HG02973 (cell line): ENCODE data around the gene UCK1.
A peak's percentile ranks its signal among the peaks of the same experiment; 100 is the strongest.
"Not testable (repeated sequence)": the region's sequence is repeated elsewhere in the genome, so short reads cannot be mapped to it uniquely, and the experiment has no call there.

ENCODE experiments used
- ATAC-seq: cut with Tn5 transposase; IDR thresholded peaks from one replicate; pipeline ENCODE4 v1.9.1; 2021; ENCODE audit warnings: moderate library complexity; ENCODE audit not compliant: unreplicated experiment

The UCK1 gene

DNA sequence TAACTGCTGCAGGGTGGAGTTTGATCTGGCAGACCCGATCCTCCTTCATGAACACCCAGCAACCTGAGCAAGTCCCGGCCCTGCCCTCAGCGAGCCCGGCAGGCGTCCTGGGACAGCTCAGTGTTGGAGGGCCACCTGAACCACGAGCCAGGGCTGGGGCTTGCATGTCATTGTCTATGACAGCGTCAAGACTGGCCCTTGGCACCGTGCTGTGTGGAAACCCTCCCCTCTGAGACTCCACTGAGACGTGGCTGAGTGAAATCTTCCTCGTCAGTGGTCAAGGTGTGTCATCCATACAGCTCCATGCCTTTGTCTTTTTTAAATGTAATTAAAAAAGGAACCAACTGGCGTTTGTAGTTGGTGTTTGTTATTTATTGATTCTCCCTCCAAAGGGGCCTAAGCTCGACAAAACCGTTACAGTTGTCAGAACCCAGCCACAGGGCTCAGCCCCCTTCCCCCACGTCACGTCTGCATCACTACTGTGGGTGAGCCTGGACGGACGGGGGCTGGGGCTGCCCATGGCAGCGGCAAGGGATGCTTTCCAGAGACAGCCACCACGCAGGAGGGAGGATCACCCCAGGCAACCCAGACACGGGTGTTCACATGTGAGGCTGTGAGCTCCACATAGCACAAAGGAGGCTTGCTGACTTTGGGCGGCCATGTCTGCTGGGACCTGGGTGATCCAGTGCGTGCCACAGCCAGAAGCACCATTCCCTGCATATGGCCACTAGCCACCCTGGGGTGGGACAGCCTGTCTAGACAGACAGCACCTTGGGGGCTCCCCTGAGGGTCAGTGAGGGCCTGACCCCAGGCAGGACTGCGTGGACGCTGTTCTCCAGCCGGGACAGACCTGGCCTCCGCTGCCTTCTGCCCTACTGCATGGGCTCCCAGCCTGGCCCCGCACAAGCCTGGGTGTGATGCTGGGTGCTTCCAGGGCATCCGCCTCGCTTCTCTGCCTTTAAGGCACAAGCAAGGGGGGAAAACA is 7.3 kb downstream of the UCK1 start:
- ATAC-seq, result no peak

GRCh38 chr9:131523086-131523388 is 8.0 kb downstream of the UCK1 start:
- ATAC-seq, result no peak

GRCh38 chr9:131522257-131523085 is 8.6 kb downstream of the UCK1 start:
- no peak for ATAC-seq

DNA sequence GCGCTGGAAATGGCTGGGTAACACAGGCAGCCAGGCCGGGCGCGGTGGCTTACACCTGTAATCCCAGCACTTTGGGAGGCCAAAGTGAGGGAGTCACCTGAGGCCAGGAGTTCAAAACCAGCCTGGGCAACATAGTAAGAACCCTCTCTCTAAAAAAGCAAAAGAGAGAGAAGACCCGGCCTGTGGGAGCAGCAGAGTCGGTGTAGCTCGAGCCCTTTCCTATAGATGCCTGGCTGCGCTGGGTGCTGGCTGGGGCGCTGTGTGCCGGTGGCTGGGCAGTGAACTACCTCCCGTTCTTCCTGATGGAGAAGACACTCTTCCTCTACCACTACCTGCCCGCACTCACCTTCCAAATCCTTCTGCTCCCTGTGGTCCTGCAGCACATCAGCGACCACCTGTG is 9.2 kb downstream of the UCK1 start:
- no peak for ATAC-seq

DNA sequence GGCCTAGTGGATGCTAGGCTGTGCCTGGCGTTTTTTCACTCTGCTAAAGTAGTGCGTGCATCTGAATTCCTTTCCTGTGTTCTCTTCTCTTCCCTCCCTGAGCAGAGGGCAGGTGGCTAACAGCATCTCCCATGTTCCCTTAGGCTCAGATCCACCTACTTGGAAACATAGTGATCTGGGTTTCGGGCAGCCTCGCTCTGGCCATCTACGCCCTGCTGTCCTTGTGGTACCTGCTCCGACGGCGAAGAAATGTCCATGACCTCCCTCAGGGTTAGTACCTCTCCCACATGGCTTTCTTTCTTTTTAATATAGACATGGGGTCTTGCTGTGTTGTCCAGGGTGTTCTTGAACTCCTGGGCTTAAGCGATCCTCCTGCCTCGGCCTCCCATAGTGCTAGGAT is 9.9 kb downstream of the UCK1 start:
- no peak for ATAC-seq

GRCh38 chr9:131520503-131520902 is 10.6 kb downstream of the UCK1 start:
- ATAC-seq, result no peak

DNA sequence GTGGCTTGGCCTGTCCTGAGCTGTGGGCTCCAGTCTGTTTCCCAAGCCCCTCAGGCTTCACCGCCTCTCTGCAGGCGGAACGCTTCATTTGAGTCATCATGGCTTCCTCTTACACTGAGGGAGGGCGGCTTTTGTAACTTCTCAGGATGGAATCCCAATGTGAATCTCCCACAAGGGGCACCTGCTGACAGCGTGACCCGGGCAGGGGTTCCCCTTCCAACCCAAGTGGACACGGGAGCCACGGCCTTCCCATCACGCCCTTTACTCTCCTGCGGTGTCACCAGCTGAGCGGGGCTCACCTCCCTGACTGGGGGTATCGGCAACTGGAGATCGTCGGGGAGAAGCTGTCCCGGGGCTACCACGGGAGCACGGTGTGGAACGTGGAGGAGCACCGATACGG is 12.5 kb downstream of the UCK1 start:
- ATAC-seq, result no peak

- no peak for ATAC-seq
Measured at GRCh38 chr9:131517761-131518190, 13.3 kb downstream of the UCK1 start.

GRCh38 chr9:131516930-131517329 is 14.1 kb downstream of the UCK1 start:
- ATAC-seq, result no peak

DNA sequence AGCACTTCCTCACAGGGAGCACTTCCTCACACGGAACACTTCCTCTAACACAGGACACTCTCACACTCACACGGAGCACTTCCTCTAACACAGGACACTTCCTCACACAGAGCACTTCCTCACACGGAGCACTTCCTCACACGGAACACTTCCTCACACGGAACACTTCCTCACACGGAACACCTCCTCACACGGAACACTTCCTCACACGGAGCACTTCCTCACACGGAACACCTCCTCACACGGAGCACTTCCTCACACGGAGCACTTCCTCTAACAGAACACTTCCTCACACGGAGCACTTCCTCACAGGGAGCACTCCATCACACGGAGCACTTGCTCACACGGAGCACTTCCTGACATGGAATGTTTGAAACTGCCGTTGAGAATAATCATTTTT is 15.0 kb downstream of the UCK1 start:
- no peak for ATAC-seq

DNA sequence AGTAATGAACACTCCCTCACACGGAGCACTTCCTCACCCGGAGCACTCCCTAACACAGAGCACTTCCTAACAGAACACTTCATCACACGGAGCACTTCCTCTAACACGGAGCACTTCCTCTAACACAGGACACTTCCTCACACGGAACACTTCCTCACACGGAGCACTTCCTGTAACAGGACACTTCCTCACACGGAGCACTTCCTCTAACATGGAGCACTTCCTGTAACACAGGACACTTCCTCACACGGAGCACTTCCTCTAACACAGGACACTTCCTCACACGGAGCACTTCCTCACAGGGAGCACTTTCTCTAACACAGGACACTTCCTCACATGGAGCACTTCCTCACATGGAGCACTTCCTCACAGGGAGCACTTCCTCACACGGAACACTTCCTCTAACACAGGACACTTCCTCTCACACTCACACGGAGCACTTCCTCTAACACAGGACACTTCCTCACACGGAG is 15.5 kb downstream of the UCK1 start:
- ATAC-seq, result not testable (repeated sequence)

DNA sequence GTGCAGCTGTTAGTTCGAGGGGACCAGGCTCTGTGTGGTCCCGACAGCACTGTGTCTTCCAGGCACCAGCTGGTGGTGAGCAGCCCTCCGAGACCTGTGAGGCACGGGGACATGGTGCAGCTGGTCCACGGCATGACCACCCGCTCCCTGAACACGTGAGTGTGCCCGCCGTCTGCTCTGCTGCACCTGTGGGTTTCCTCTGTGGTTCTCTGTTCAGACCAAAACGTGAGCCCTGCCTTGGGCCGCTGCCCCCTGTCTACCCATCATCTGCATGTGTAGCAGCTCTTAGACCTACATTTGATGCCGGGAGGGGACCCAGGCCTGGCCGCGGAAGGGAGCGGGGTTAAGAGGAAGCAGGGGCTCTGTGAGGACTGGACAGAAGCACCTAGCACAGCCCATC is 17.9 kb downstream of the UCK1 start:
- ATAC-seq, result no peak

- no peak for ATAC-seq
Measured at GRCh38 chr9:131511880-131512279, 19.2 kb downstream of the UCK1 start.

DNA sequence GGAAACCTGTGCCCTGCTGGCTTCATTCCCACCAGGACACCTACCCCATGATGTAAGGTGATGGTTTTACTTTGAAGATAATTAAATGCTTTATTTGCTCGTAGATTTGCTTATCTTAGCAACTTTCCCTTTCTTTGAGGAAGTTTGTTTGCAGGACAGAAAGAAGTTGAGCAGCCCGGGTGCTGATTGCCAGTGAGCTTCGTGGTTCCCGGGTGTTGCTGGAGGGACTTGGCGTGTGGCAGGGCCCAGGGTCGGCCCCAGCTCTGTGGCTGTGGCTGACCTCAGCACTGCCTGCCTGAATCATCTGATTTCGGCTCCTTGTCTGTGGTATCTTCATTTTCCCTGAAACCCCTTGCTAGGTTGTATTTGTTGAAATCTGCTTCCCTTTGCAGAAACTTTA is 19.6 kb downstream of the UCK1 start:
- no peak for ATAC-seq

- no peak for ATAC-seq
Measured at GRCh38 chr9:131505012-131505411, 26.1 kb downstream of the UCK1 start.

GRCh38 chr9:131503626-131504465 is 27.2 kb downstream of the UCK1 start:
- ATAC-seq, result peak; percentile 5

DNA sequence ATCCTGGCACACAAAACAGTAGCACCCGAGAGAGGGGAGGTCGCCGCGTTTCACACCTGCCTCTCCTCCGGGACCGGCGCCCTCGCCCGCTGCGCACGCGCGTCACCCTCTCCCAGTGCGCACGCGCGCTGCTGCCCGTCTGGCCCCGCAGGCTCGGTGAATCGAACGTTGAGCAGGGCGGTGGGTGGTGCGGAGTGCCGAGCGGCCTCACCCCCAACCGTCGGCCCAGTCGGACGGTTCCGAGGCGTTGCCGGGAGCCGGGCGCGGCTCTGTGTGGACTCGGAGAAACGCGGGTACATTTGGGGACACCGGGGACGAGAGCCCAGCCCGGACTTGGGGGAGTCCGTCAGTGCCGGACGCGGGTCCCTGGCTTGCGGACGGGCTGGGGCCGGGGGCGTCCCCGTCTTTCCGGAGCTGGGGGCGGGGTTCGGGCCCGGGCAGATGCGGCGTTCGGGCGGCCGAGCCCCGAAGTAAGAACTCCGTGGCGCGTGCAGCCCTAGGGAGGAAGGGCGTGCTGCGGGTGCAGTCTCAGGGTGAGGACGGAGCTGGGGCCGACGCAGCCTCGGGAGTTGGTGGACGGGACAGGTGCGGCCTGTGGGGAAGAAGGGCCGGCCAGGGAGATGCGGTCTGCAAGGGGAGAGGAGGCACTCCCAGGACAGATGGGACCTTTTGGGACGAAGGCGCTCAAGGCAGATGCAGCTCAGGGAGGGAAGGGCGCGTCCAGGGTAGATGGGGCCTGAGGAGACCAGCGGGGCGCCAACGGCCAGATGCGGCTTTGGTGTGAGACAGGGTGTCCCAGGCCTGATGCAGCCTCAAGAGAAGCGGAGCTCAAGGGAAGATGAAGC is 28.1 kb downstream of the UCK1 start, which contains the start of gene POMT1:
POMT1 (plus strand) TSS at position 138 of the 845 bp plus-strand sequence. CDS start 1,301 bp downstream, outside the sequence.
- peak; percentile 61 for ATAC-seq

GRCh38 chr9:131500939-131501541 is 30.0 kb downstream of the UCK1 start:
- no peak for ATAC-seq

GRCh38 chr9:131500377-131500776 is 30.7 kb downstream of the UCK1 start:
- ATAC-seq, result no peak
